Gastrocnemius medialis (tissue), 4 donors: ENCODE results near the gene INSL4. TPM values are rescaled to one million over a fixed set of nuclear protein-coding genes. Genes with fewer than 3 reads are reported as not detected.

Experiments
- ATAC-seq, 2 donors: fragments of 150-250 bp; one replicate each; pipeline ENCODE4 v1.9.1; 2016
- DNase-seq, 2 donors: peaks; one replicate each; pipeline ENCODE4 v3.0.0-alpha.2; 2019
- H3K27ac ChIP-seq, 4 donors: fragments of 200-600 bp; sonication (generic); 1 replicate in 1 of 4; 2 replicates in 3 of 4; pipeline ENCODE4 v1.5.1; 2016 to 2018; ENCODE audit warnings: mild to moderate bottlenecking in 2 of 4, moderate library complexity in 1 of 4
- H3K27me3 ChIP-seq, 3 donors: fragments of 200-600 bp; sonication (generic) in 2 of 3; 1 replicate in 1 of 3; 2 replicates in 2 of 3; pipeline versions ENCODE4 v1.5.1 to v1.6.0; 2016 to 2019; ENCODE audit warnings: mild to moderate bottlenecking in 1 of 3, moderate library complexity in 1 of 3
- H3K36me3 ChIP-seq, 2 donors: fragments of 200-600 bp; sonication (generic) in 1 of 2; one replicate each; pipeline ENCODE4 v1.5.1; 2017 to 2018
- H3K4me1 ChIP-seq, 2 donors: fragments of 200-600 bp; sonication (generic) in 1 of 2; one replicate each; pipeline ENCODE4 v1.5.1; 2016 to 2017; ENCODE audit warnings: mild to moderate bottlenecking in 2 of 2
- H3K4me3 ChIP-seq, 4 donors: fragments of 200-600 bp; sonication (generic) in 3 of 4; 1 replicate in 1 of 4; 2 replicates in 3 of 4; pipeline ENCODE4 v1.5.1; 2016 to 2019; ENCODE audit warnings: mild to moderate bottlenecking in 2 of 4
- H3K9me3 ChIP-seq, 3 donors: fragments of 200-600 bp; sonication (generic) in 2 of 3; 1 replicate in 1 of 3; 2 replicates in 2 of 3; pipeline ENCODE4 v1.5.1; 2016 to 2019
- CTCF ChIP-seq, 5 experiments: fragments of 450-650 bp in 3 of 5; fragments of 200-600 bp in 2 of 5; sonication (generic) in 2 of 5; IDR thresholded peaks in 4 of 5; conservative IDR thresholded peaks in 1 of 5; 1 replicate in 4 of 5; 2 replicates in 1 of 5; pipeline ENCODE4 v1.5.1; 2016 to 2019; ENCODE audit warnings: antibody characterized with exemption in 5 of 5, mild to moderate bottlenecking in 3 of 5, moderate library complexity in 3 of 5
- POLR2A ChIP-seq, 2 donors: fragments of 450-650 bp; IDR thresholded peaks; one replicate each; pipeline ENCODE4 v1.6.1; 2017; ENCODE audit warnings: antibody characterized with exemption in 2 of 2, mild to moderate bottlenecking in 2 of 2, moderate library complexity in 2 of 2
- in situ Hi-C, 4 donors: fragments of 200-750 bp; cut with MboI; loops; one replicate each; pipeline versions ENCODE4 v1.15.0 to v1.8.0; 2017; ENCODE audit warnings: low sequenced_read_pairs in 4 of 4
- intact Hi-C: fragments of 100-400 bp; cut with DNase I; formaldehyde crosslinking; loops from one replicate; pipeline ENCODE4 v1.15.1; 2023; ENCODE audit warnings: low total_unique reads
- total RNA-seq, 4 donors: library from RNA; depleted of rRNA; stranded (reverse); fragments of >200 nt; gene quantifications; one replicate each; pipeline versions ENCODE4 v1.1.0 to v1.2.3, GENCODE V29; 2016

Gene INSL4
- total RNA-seq, 4 donors from 2014 or later, result 0.20 TPM; not detected in 3

- DNase-seq (no peak), ATAC-seq (no peak)
- TF ChIP-seq POLR2A (IDR thresholded peaks at IDR 0.05) (no peak), CTCF (IDR thresholded peaks at IDR 0.05 in 4 of 5, conservative IDR thresholded peaks at IDR 0.05 in 1 of 5) (no peak)
- Histone ChIP-seq H3K4me3 (no peak overlapping the region), H3K27ac (no peak overlapping the region), H3K9me3 (no peaks in the 10 kb centered on the region), H3K4me1 (no peaks in the 10 kb centered on the region), H3K36me3 (no peaks in the 10 kb centered on the region), H3K27me3 (no peaks in the 10 kb centered on the region)
- in situ Hi-C loops (loop anchor here (5.0 to 25.0 kb wide), 4 partner anchors 224 to 414 kb away; no protein-coding TSS in a partner anchor), intact Hi-C loops (loop anchor here (5.0 kb wide), 1 partner anchor 414 kb away; no protein-coding TSS in a partner anchor)
Observed at GRCh38 chr9:5188060-5188984, 42.9 kb upstream of the INSL4 start.

DNA sequence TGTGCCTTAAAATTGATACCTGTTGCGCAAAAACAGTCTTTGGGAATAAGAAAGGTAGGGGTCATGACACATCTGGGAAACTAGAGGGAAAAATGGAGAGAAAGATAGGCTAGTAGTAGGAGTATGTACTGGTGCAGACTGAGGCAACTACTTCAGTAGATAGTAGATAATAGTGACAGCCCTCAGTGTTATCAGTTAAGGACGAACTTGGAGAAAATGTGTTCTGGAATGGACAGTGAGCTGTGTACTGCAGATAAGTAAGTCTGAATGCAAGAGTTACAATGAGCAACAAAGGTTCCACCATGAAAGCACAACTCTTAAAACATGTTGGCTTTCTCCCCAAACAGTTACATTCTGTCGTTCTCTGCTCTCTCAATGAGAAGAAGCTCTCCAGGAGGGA, 39.2 kb upstream of the INSL4 start:
- in situ Hi-C loops (loop anchor here (25.0 kb wide), 2 partner anchors 220 to 395 kb away; no protein-coding TSS in a partner anchor), intact Hi-C loops (no loop called here)
- no peak overlapping the region for H3K27ac ChIP-seq
- ATAC-seq (no peak), DNase-seq (no peak)
- no peak overlapping the region for H3K4me3 ChIP-seq
- no peaks in the 10 kb centered on the region for H3K27me3 ChIP-seq
- no peaks in the 10 kb centered on the region for H3K9me3 ChIP-seq
- no peak for TF ChIP-seq POLR2A (IDR thresholded peaks at IDR 0.05)
- TF ChIP-seq CTCF (IDR thresholded peaks at IDR 0.05 in 4 of 5, conservative IDR thresholded peaks at IDR 0.05 in 1 of 5), result no peak
- H3K36me3 ChIP-seq, result no peaks in the 10 kb centered on the region
- H3K4me1 ChIP-seq, result no peaks in the 10 kb centered on the region

GRCh38 chr9:5193345-5193744, 37.9 kb upstream of the INSL4 start:
- H3K4me1 ChIP-seq, result no peaks in the 10 kb centered on the region
- intact Hi-C loops, result no loop called here
- no peak for DNase-seq

DNA sequence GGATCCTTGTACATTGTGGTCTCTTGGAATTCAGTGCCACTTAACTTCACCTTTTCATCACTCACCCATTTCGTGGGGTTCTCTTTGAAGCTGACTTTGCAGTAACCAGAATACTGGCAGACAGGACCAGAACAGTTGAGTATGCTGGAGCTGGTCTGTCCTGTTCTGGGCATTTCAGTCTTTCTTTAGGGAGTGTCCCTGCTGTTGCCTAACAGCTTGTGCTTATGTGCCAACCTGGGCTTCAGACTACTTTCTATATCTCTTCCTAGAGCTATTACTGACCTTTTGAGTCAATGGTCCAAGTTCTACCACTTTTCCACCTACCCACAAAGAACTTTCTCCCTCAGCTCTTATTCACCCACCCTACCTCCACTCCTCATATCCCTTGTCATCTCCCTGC, 35.8 kb upstream of the INSL4 start:
- Histone ChIP-seq H3K27me3 (no peaks in the 10 kb centered on the region), H3K4me1 (no peaks in the 10 kb centered on the region), H3K36me3 (no peaks in the 10 kb centered on the region), H3K4me3 (no peak overlapping the region), H3K27ac (no peak overlapping the region), H3K9me3 (no peaks in the 10 kb centered on the region)
- DNase-seq (no peak), ATAC-seq (no peak)
- intact Hi-C loops, result no loop called here
- TF ChIP-seq CTCF (IDR thresholded peaks at IDR 0.05 in 4 of 5, conservative IDR thresholded peaks at IDR 0.05 in 1 of 5) (no peak), POLR2A (IDR thresholded peaks at IDR 0.05) (no peak)
- in situ Hi-C loops, result loop anchor here (25.0 kb wide), 2 partner anchors 217 to 392 kb away; no protein-coding TSS in a partner anchor

More at GRCh38 chr9:5193345-5193744, 37.9 kb upstream of the INSL4 start:
- TF ChIP-seq CTCF (IDR thresholded peaks at IDR 0.05 in 4 of 5, conservative IDR thresholded peaks at IDR 0.05 in 1 of 5), result no peak
- TF ChIP-seq POLR2A (IDR thresholded peaks at IDR 0.05), result no peak
- Histone ChIP-seq H3K27me3 (no peaks in the 10 kb centered on the region), H3K4me3 (no peak overlapping the region), H3K27ac (no peak overlapping the region), H3K36me3 (no peaks in the 10 kb centered on the region), H3K9me3 (no peaks in the 10 kb centered on the region)
- no peak for ATAC-seq
- in situ Hi-C loops, result loop anchor here (25.0 kb wide), 2 partner anchors 219 to 394 kb away; no protein-coding TSS in a partner anchor
